ENCODE results near the gene ARMC7. TPM values are rescaled to one million over a fixed set of nuclear protein-coding genes. Genes with fewer than 3 reads are reported as not detected.
A peak's percentile ranks its signal among the peaks of the same experiment; 100 is the strongest.

The ARMC7 gene
- total and polyA plus RNA-seq, 2 of the 4 experiments (the other 2 are of a cell fraction), result 1.8 to 6.9 TPM

DNA sequence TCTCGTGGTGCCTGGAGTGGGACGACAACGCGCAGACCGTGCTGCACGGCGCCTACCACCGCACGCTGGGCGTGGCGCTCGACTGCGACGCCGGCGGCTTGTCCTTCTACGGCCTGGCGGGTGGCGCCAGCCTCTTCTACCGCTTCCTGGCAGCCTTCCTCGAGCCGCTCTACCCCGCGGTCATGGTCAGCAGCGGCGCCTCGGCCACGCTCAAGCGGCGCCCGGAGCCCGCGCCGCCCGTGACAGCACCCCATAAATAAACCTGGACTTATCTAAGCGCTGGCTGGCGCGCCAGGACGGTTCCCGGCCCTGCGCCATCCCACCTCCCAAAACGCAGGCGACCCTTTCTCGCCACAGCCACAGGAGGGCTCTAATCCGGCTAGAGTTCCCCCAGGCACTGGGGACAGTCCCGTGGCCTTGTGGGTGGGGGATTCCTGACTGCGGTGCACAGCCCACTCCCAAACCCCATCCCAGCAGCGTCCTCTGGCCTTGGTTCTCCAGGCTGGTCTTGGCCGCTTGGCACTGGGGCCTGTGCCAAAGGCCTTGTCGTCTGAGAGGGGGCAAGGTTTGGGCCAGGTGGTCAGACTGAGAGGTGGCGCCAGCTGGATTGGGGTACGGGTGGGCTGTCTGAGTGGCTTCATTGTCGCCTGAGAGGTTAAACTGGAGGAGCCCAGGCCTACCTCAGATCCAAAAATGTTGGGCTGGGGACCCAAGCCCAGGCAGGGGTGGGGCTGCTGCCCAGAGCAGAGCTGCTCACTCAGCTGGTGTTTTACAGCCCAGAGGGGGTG is 32.1 kb upstream of the ARMC7 start:
- Histone ChIP-seq H2AK5ac (ENCODE audit: low read depth, low read length) (peak overlapping the region; percentile 60), H3K36me3 (ENCODE audit: control insufficient read depth, insufficient read depth, low read length) (no peaks in the 10 kb centered on the region), H2BK15ac (ENCODE audit: low read depth, low read length) (peak overlapping the region; percentile 10; the same call in 1 of the 3 replicates), H3K18ac (ENCODE audit: low read depth, low read length) (no peak overlapping the region), H3K27me3 (ENCODE audit: control insufficient read depth, insufficient read depth, low read length) (no peaks in the 10 kb centered on the region), H3K4me3 (ENCODE audit: insufficient read depth, low read depth, low read length) (no peak overlapping the region), H3K9me3 (ENCODE audit: control insufficient read depth, insufficient read depth, low read length) (no peaks in the 10 kb centered on the region), H2AK9ac (replicated peaks; ENCODE audit: low read depth, low read length, poor library complexity) (peak overlapping the region; percentile 79), H3K27ac (ENCODE audit: insufficient read depth, low read length) (no peak overlapping the region; the same call in 1 of the 2 replicates), H4K8ac (ENCODE audit: low read depth in 2 of 2, low read length in 2 of 2) (peak overlapping the region; percentile 71 to 77; a peak in 3 of 4 replicates), H4K5ac (ENCODE audit: low read depth, low read length) (peak overlapping the region; percentile 67; the same call in 1 of the 2 replicates), H2BK120ac (ENCODE audit: low read depth, low read length) (peak overlapping the region; percentile 87), H3K9me1 (ENCODE audit: insufficient read depth, low read length) (peaks cover 21% of the 10 kb centered on the region), H4K91ac (ENCODE audit: insufficient read depth, low read depth, low read length) (peak overlapping the region; percentile 54), H3K4me1 (ENCODE audit: control insufficient read depth, insufficient read depth, low read length) (peaks cover 21% of the 10 kb centered on the region), H2BK20ac (ENCODE audit: low read depth, low read length) (peak overlapping the region; percentile 86), H3K4ac (ENCODE audit: low read depth, low read length) (peak overlapping the region; percentile 75), H3K4me2 (ENCODE audit: low read depth, low read length) (no peak overlapping the region), H4K20me1 (ENCODE audit: insufficient read depth, low read length) (no peaks in the 10 kb centered on the region), H3K56ac (ENCODE audit: extremely low read depth, insufficient read depth, low read length) (no peak overlapping the region), H2BK5ac (ENCODE audit: low read depth, low read length, poor library complexity, severe bottlenecking) (peak overlapping the region; percentile 52), H3K23ac (ENCODE audit: low read depth, low read length) (peak overlapping the region; percentile 10; the same call in 1 of the 2 replicates), H3K9ac (ENCODE audit: low read depth, low read length) (no peak overlapping the region), H3K14ac (replicated peaks; ENCODE audit: low read depth, low read length) (peak overlapping the region; percentile 67), H3K79me1 (ENCODE audit: low read depth in 1 of 2, low read length in 2 of 2) (no peaks in the 10 kb centered on the region), H2AFZ (replicated peaks; ENCODE audit: low read length, poor library complexity) (peak overlapping the region; percentile 82)
- no peak for DNase-seq
- intact Hi-C loops (cut with micrococcal nuclease) (no loop called here), in situ Hi-C loops (cut with MboI; ENCODE audit: low sequenced_read_pairs) (no loop called here), dilution Hi-C loops (cut with HindIII; ENCODE audit: low sequenced_read_pairs, unreplicated experiment) (no loop called here)
- 19% methylated on average over 27 of the region's 53 CpGs; no CpG with 5 or more reads in 1 of the 2 experiments for WGBS, 2 experiments (ENCODE audit: extremely low coverage in 2 of 2, insufficient read length in 1 of 2)
- BruUV-seq (replicated peaks), result no TSS peak
- no peak for TF ChIP-seq CEBPB (IDR thresholded peaks at IDR 0.05; ENCODE audit: low read depth, low read length)
- no peak for TF ChIP-seq SMC3 (IDR thresholded peaks at IDR 0.05; ENCODE audit: low read depth, low read length)
- no peak for TF ChIP-seq RFX5 (IDR thresholded peaks at IDR 0.05; ENCODE audit: low read depth, low read length)
- no peak for TF ChIP-seq MXI1 (IDR thresholded peaks at IDR 0.05; ENCODE audit: borderline replicate concordance, low read depth, low read length)
- TF ChIP-seq, protein P1, sequence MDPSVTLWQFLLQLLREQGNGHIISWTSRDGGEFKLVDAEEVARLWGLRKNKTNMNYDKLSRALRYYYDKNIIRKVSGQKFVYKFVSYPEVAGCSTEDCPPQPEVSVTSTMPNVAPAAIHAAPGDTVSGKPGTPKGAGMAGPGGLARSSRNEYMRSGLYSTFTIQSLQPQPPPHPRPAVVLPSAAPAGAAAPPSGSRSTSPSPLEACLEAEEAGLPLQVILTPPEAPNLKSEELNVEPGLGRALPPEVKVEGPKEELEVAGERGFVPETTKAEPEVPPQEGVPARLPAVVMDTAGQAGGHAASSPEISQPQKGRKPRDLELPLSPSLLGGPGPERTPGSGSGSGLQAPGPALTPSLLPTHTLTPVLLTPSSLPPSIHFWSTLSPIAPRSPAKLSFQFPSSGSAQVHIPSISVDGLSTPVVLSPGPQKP (IDR thresholded peaks at IDR 0.05; ENCODE audit: borderline replicate concordance, low read depth, low read length), result no peak
- TF ChIP-seq RAD21 (IDR thresholded peaks at IDR 0.05; ENCODE audit: low read length), result no peak
- TF ChIP-seq BHLHE40 (IDR thresholded peaks at IDR 0.05; ENCODE audit: low read depth, low read length), result no peak
- TF ChIP-seq FOS (IDR thresholded peaks at IDR 0.05; ENCODE audit: low read depth, low read length), result no peak
- no peak for TF ChIP-seq POLR2A (IDR thresholded peaks at IDR 0.05; ENCODE audit: low read depth, low read length)
- TF ChIP-seq NFE2L2 (IDR thresholded peaks at IDR 0.05; ENCODE audit: low read depth, low read length), result no peak
- no peak for ATAC-seq (ENCODE audit: low read depth)
- ChIA-PET POLR2A (ENCODE audit: unreplicated experiment) (no interaction called here), CTCF (interaction anchor here (1.2 to 1.7 kb wide), 3 partner anchors 28 to 56 kb away, joined by 4 to 12 read pairs (median 4); no protein-coding TSS in a partner anchor)
